B cell (primary cell): ENCODE data around the gene TAGLN3. TPM values are rescaled to one million over a fixed set of nuclear protein-coding genes. Genes with fewer than 3 reads are reported as not detected.

Experiments
- ATAC-seq: fragments of 200-7000 bp; cut with Tn5 transposase; one replicate; pipeline ENCODE4 v1.10.0; 2021; ENCODE audit warnings: low read depth, mild to moderate bottlenecking, moderate number of reproducible peaks, moderate library complexity
- CTCF ChIA-PET: fragments of 350-600 bp; sonication (Branson Sonifier 250); formaldehyde crosslinking; loops from one replicate; lab custom pipeline; 2021; ENCODE audit warnings: antibody characterized with exemption, inconsistent platforms; lab: Charles Lee
- POLR2A ChIA-PET: fragments of 350-600 bp; sonication (Branson Sonifier 250); formaldehyde crosslinking; loops from one replicate; lab custom pipeline; 2021; ENCODE audit warnings: antibody characterized with exemption; lab: Charles Lee
- DNase-seq: peaks from one replicate; pipeline ENCODE4 v3.0.0; 2013
- H2AFZ ChIP-seq: 2 replicates; pipeline ENCODE4 v1.6.1; 2012; ENCODE audit warnings: mild to moderate bottlenecking, low read depth, low read length; ENCODE audit not compliant: insufficient read depth, poor library complexity, severe bottlenecking
- H3K27ac ChIP-seq, 2 donors: 1 replicate in 1 of 2; 2 replicates in 1 of 2; pipeline ENCODE4 v1.5.1; 2012 to 2013; ENCODE audit warnings: low read length in 2 of 2, mild to moderate bottlenecking in 2 of 2, moderate library complexity in 1 of 2
- H3K27me3 ChIP-seq, 4 experiments: fragments of 200-600 bp in 1 of 4; sonication (generic) in 1 of 4; replicated peaks in 1 of 4; 1 replicate in 2 of 4; 2 replicates in 2 of 4; pipeline versions ENCODE4 v1.6.1 to v1.7.0; 2013 to 2016; ENCODE audit warnings: low read length in 3 of 4, mild to moderate bottlenecking in 2 of 4, mixed read lengths in 1 of 4, moderate library complexity in 1 of 4; ENCODE audit not compliant: insufficient read depth in 4 of 4, control insufficient read depth in 3 of 4; ENCODE audit errors: control extremely low read depth in 1 of 4
- H3K36me3 ChIP-seq, 2 experiments: replicated peaks in 1 of 2; 1 replicate in 1 of 2; 2 replicates in 1 of 2; pipeline versions ENCODE4 v1.6.1 to v1.7.1; 2013; ENCODE audit warnings: low read length in 1 of 2; ENCODE audit not compliant: insufficient read depth in 2 of 2, control insufficient read depth in 1 of 2; ENCODE audit errors: control extremely low read depth in 1 of 2, extremely low read depth in 1 of 2
- H3K4me1 ChIP-seq, 2 donors: fragments of 200-600 bp in 1 of 2; sonication (generic) in 1 of 2; 1 replicate in 1 of 2; 2 replicates in 1 of 2; pipeline versions ENCODE4 v1.5.1 to v1.6.1; 2013 to 2017; ENCODE audit warnings: low read length in 2 of 2; ENCODE audit not compliant: control insufficient read depth in 2 of 2, insufficient read depth in 2 of 2
- H3K4me2 ChIP-seq: replicated peaks from 2 replicates; pipeline ENCODE3; 2012; ENCODE audit warnings: mild to moderate bottlenecking, low read depth, low read length; ENCODE audit not compliant: poor library complexity, severe bottlenecking
- H3K4me3 ChIP-seq, 5 experiments: fragments of 200-600 bp in 1 of 5; sonication (generic) in 1 of 5; 1 replicate in 3 of 5; 2 replicates in 2 of 5; pipeline versions ENCODE4 v1.5.1 to v1.7.0; 2011 to 2016; ENCODE audit warnings: low read length in 4 of 5, mild to moderate bottlenecking in 4 of 5, low read depth in 2 of 5, control low read depth in 1 of 5, moderate library complexity in 1 of 5; ENCODE audit not compliant: insufficient read depth in 1 of 5; ENCODE audit errors: control extremely low read depth in 1 of 5, extremely low read depth in 1 of 5
- H3K79me2 ChIP-seq: fragments of 200-600 bp; sonication (generic); one replicate; pipeline ENCODE4 v1.6.0; 2016; ENCODE audit warnings: low read length; ENCODE audit not compliant: control insufficient read depth, insufficient read depth
- H3K9ac ChIP-seq: fragments of 200-600 bp; sonication (generic); 2 replicates; pipeline ENCODE4 v1.6.1; 2017; ENCODE audit warnings: mild to moderate bottlenecking, low read length, moderate library complexity
- H3K9me3 ChIP-seq, 3 donors: one replicate each; pipeline versions ENCODE4 v1.6.1 to v1.7.1; 2013; ENCODE audit warnings: low read length in 2 of 3; ENCODE audit not compliant: control insufficient read depth in 2 of 3, insufficient read depth in 1 of 3; ENCODE audit errors: control extremely low read depth in 1 of 3
- H4K20me1 ChIP-seq: 2 replicates; pipeline ENCODE4 v1.6.0; 2012; ENCODE audit warnings: mild to moderate bottlenecking, low read length; ENCODE audit not compliant: insufficient read depth, control insufficient read depth, poor library complexity, severe bottlenecking
- H3K27ac Mint-ChIP-seq: one replicate; pipeline ENCODE4 v1.8.0; 2021; ENCODE audit warnings: mixed read lengths
- H3K27me3 Mint-ChIP-seq: one replicate; pipeline ENCODE4 v1.8.0; 2021; ENCODE audit warnings: mixed read lengths
- H3K4me1 Mint-ChIP-seq: one replicate; pipeline ENCODE4 v1.8.0; 2021; ENCODE audit warnings: mixed read lengths
- H3K4me3 Mint-ChIP-seq: one replicate; pipeline ENCODE4 v1.8.0; 2021; ENCODE audit warnings: mixed read lengths
- H3K9me3 Mint-ChIP-seq: one replicate; pipeline ENCODE4 v1.8.0; 2022; ENCODE audit warnings: mixed read lengths; ENCODE audit not compliant: insufficient read depth
- CTCF ChIP-seq: fragments of 200-600 bp; IDR thresholded peaks from one replicate; pipeline ENCODE4 v1.8.0; 2022; ENCODE audit warnings: antibody characterized with exemption, mild to moderate bottlenecking
- EZH2 ChIP-seq: IDR thresholded peaks from 2 replicates; pipeline ENCODE4 v1.6.1; 2012; ENCODE audit warnings: borderline replicate concordance, low read depth, mild to moderate bottlenecking, moderate library complexity, low read length; ENCODE audit not compliant: insufficient read depth, poor library complexity, severe bottlenecking
- WGBS: methylation state at CpG from one replicate; pipeline ENCODE4 v1.1.5; 2013; ENCODE audit warnings: missing lambda C conversion rate; ENCODE audit not compliant: insufficient coverage; 5-methylcytosine and 5-hydroxymethylcytosine counted together
- intact Hi-C: fragments of 100-400 bp; cut with micrococcal nuclease; formaldehyde crosslinking; loops from one replicate; pipeline ENCODE4 v1.10.0; 2022
- polyA plus RNA-seq: library from polyadenylated mRNA; depleted of rRNA; stranded (reverse); fragments of >200 nt; gene quantifications from 2 replicates; pipeline ENCODE4 v1.2.3, GENCODE V29; 2012
- total RNA-seq, 2 donors: library from RNA; stranded (reverse); fragments of 120-200 nt in 1 of 2; gene quantifications; 1 replicate in 1 of 2; 2 replicates in 1 of 2; pipeline versions ENCODE4 v1.2.3 to v1.2.4, GENCODE V29; 2013 to 2022

TAGLN3 gene
- total and polyA plus RNA-seq, 2 donors (not counting 1 experiment from before 2014, with no cell fraction given): not detected

- H3K9ac ChIP-seq: no peak overlapping the region
- DNase-seq (no peak), ATAC-seq (no peak)
- H3K4me2 ChIP-seq: no peak overlapping the region
- H3K4me1 ChIP-seq: peaks cover 0 to 3% of the 10 kb centered on the region in 2 donors
- H3K4me3 ChIP-seq: no peak overlapping the region
- Mint-ChIP-seq H3K27ac (no peak overlapping the region), H3K27me3 (no peaks in the 10 kb centered on the region), H3K4me3 (no peak overlapping the region), H3K9me3 (no peaks in the 10 kb centered on the region), H3K4me1 (peaks cover 9% of the 10 kb centered on the region)
- intact Hi-C loops: no loop called here
- TF ChIP-seq EZH2 (no peak), CTCF (no peak)
- H2AFZ ChIP-seq: peak overlapping the region; percentile 53
- H3K9me3 ChIP-seq: no peaks in the 10 kb centered on the region
- WGBS: 93% methylated on average over 1 of the region's 6 CpGs
- H3K27me3 ChIP-seq: no peaks in the 10 kb centered on the region
- no peaks in the 10 kb centered on the region for H3K36me3 ChIP-seq
- H4K20me1 ChIP-seq: no peaks in the 10 kb centered on the region
- no peak overlapping the region for H3K27ac ChIP-seq
- CTCF ChIA-PET: interaction anchor here (0.6 to 6.2 kb wide), 22 partner anchors 9 to 436 kb away, joined by 3 to 117 read pairs (median 4); partner anchors contain the start of genes ABHD10, TAGLN3 and TMPRSS7
- POLR2A ChIA-PET: no interaction called here
- H3K79me2 ChIP-seq: no peaks in the 10 kb centered on the region
Observed at GRCh38 chr3:112012205-112012992, 13.7 kb downstream of the TAGLN3 start.
